ENCODE results near the gene DSCAML1.

DSCAML1 gene

DNA sequence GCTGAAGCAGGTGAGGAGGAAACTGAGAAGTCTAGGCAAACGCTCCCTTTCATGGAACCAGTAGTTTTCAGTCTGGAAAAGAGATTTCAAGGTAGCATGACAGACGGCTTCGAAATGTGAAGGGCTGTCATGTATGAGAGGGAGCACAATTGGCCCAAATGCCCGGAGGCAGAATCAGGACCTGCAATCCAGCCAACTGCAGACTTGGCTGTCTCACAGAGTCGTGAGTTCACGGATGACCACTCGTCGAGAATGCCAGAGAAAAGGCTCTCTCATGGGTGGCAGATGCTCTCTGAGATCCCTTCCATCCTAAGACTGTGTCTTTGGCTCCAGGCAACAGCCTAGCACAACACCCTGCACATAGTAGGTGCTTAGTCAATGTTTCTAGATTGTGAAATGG lies 134.8 kb downstream of the DSCAML1 start:
- no peak for DNase-seq (ENCODE audit: low read depth)

DNA sequence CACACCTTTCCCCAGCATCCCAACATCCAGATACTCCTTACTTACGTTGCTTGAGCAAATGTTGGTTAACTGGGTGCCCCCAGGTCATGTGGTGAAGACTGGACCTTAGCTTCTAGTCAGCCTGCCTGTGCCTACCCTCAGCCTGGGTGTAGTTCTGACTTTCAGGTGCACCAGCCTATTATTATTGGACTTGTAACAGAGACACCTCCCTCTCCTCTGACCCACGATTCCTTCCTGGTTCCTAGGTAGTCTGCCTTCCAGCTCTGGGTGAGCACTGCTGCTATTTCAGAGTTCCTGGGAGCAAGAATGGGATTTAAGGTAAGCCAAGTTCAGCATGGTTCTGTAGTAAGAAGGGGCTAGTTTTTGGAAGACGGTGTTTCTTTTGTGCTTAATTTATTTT lies 138.2 kb downstream of the DSCAML1 start:
- DNase-seq (ENCODE audit: low read depth) = no peak

DNA sequence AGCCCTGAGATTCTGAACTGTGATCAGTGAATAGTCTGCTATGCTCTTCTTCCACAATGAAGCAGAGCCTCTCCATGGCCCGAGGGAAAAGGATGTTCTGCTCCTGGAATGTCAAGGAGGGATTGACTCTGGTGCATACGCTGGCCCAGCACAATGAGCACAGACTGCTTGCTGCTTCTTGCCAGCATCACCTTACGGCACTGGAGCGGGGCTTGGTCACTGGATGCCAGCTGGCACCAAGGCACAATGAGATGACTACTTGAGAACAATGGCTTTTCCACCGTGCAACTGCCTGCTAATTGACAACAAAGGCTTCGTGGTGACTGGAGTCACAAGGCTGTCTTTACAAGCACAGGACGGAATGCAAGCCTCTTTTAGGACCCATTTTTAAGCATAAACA lies 139.2 kb downstream of the DSCAML1 start:
- no peak for DNase-seq (ENCODE audit: low read depth)

DNA sequence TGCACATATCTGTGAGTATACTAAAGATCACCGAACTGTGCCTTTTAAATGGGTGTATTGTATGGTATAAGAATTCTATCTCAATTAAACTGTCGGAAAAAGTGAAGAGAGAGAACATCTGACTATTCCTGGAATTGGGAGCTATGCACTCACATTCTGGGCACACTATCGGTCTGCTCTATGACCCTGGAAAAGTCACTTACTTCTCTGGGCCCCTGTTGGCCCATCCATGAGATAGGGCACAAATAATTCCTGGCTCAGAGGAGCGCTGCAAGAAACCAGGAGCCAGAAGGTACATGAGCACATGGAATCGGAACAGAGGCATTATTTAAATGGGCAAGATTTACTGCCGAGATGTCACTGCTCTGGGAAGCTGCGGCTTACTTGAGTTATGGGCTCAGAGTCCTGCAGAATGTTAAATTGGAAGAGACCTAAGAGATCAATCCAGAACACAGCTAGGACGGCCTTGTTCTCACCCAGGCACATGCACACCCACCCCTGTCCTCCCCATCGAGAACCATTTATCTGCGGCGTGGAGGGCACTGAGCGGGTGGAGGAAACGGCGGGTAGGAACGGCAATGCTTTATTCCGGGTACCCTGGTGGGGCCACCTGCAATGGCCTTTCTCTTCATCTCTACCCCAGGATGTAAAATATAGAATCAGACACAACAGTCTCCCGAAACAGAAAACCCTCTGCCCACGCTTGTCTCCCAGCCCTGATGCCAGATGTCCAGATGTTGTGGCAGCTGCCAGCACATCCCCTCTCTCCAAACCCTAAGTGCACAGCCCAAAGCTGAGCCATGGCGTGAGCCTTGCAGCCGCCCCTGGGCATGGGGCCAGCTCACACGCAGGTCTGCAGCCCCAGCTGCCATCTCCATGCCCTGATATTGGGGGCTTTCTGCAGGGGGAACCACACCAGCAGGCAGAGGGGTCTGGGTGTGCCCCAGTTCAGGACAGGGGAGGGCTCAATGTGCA lies 142.4 kb downstream of the DSCAML1 start:
- DNase-seq (ENCODE audit: low read depth) = no peak

DNA sequence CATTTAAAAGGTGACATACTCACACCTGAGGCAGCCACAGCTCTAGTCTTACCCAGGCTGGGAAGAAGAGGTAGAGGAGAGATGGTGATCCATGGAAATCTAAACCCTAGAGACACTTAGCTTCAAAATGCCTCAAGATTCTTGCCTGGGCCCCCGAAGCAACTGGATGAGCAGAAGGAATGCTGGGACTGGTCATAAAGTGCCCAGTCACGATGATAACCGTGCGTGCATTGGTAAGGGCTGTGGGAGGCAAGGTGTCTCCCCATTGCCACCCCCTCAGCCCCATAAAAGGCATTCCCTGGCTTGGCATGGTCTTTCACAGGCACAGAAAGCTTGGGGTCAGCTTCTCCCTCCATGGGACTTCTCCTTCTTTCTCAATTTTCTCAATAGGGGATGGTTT lies 144.5 kb downstream of the DSCAML1 start:
- no peak for DNase-seq (ENCODE audit: low read depth)

DNA sequence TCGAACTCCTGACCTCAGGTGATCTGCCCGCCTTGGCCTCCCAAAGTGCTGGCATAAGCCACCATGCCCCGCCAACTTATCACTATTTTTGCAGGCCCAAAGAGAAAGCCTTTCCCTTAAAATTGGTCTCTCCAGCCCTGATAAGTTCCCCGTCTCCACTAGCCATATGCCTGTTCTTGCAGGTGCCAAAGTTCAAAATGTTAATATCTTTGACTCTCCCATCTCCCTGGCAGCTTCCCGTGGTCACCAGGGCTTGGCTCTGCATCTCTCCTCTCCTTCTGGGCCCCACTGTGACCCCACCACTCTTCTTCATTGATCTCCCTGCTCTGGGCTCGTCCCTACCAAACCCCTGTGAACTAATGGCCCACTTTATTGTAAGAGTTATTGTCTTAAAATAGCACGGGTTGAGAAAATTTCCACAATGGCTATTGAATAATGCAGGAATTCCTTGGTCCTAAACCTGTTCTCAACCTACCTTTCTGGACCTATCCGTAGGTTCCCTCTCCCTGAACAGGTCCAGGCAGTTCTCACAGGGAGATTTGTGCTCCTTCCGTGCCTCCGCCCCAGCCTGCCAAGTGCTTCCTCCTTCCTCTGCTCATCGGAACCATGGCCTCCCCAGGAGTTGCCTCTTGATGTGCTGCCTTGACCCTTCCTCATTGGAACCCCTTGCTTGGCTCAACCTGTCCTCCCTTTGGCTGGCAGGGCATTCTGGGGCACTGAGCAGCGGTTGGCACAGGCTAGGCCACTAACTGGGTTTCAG lies 147.5 kb downstream of the DSCAML1 start:
- DNase-seq (ENCODE audit: low read depth) = no peak

DNA sequence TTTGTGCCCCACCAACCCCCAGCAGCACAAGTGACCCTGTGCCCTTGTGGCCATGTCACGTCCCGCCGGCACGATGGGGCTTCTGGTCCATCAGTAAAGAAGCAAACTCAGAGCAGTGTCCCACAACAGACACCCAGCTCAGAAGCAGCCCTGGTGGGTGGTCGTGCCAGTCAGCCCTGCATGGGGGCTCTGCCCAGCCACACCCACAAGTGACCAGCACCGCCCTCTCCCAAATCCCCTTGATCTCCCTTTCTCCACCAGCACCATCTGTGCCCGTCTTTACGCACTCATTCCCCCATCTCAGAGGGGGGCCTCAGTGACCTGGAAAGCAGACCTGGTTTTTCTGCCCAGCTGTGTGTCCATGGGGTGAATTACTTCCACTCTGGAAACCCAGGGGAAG lies 149.1 kb downstream of the DSCAML1 start:
- DNase-seq (ENCODE audit: low read depth) = no peak

DNA sequence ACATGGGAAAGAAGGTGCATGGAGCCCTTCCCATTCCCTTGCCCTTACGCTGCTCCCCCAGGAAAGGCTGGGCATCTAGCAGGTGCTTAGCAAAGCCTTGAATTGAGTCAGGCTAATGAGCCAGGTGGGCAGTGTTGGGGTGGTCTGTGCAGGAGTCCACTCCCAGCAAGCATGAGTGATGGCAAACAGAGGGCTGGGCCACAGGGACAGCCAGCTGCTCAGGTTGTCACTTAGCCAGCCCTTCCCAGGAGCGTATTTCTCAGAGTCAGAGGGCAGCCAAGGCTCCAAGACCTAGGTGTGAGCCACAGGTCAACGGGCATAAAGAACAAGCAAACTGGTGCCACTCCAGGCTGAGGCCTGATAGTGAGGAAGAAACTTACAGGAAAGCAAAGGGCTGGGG lies 149.8 kb downstream of the DSCAML1 start:
- no peak for DNase-seq (ENCODE audit: low read depth)

DNA sequence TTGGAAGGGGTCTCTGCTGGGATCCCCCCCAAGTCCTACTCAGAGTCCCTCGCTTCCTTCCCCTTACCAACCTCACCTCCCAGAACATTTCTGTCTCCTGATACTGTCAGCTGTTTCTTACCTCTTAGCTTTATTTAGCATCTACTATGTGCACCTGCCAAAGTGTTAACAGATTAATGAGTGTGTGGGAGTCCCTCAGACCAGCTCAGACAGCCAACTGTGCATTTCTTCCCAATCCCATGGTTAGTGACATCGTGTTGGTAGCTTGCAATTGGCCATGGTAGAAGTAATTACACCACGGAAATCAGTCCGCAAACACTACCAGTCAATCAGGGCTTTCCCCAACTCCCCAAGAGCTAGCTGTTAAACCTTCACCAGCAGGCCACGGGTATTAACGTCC lies 150.6 kb downstream of the DSCAML1 start:
- no peak for DNase-seq (ENCODE audit: low read depth)

DNA sequence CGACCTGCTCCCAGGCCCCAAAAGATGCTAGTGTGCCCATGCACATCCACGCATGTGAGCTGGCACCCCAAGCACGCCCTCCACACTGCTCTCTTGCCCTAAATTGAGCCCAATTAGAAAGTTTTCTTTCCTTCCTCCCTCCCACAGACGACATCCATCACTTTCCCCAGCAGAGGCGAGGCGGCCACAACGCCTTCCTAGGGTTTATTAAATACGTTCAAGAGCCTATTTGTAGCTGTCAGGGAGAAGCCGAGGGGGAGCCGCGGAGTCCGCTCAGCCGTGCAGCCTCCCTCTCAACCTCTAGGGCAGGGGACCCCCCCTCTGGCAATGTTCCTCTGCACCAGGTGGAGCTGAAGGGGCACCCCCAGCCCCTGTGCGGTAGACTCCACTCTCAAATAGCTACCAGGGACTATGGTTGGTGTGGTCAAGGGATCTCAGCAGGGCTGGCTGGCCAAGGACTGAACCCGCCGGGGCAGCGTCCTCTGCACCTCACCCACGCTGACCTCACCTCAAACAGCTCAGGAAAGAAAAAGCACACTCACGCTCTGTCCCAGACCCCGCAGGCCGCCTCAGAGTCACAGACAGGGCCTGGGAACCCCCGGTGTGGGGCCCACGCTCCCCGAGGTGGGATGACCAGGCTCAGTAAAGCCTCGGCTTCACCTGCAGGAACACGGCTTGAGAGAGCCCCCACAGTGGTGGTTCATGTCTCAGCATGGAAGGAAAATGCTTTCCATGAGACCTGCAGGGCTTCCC lies 152.4 kb downstream of the DSCAML1 start:
- DNase-seq (ENCODE audit: low read depth) = no peak

DNA sequence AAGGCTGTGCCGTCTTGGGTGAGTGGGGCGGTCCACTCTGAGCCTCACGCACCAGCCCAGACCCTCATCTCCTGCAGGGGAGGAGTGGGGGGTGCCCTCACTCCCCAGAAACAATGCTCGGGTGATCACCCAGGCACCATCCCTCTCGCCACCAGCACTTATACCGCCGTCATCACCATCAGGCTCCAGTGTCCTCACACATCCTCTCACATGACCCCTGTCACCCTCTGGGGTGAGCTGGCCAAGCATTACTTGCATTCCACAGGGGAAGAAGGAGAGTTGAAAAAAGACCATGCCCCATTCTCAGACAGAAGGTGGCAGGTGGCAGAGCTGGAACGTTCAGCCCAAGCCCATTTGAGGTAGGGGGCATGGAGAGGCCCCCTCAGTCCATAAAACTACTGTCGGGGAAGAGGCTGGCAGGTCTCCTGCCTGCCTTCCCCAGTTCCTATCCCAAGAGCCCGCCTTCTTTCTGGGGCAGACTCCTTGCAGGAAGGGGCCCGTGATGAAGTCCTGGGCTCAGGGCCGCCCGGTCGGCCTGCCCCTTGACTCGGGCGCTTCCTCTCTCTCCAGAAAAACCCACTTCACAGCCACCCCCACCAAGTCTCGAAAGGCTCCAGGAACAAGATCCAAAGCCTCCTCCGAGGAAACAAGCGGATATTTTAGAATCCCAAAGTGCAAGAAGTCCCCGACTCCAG lies 153.3 kb downstream of the DSCAML1 start:
- no peak for DNase-seq (ENCODE audit: low read depth)

DNA sequence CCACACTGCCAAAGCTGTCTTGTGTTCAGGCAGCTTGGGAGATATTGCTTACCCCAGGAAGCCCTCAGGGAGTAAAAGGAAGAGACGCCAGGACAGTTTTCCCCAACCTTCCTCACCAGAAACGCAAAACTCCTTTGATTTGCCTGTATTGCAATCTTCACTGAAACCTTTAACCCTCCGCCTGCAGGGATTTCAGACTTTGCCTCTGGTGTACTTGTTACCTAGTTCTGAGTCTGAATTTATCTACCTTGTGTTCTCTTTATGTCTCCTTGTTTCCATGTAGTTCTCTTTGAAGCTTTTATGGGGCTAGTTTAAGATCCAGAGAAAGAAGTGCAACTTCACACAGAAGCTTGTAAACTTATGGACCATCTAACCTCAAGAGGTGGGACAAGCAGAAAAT lies 154.2 kb downstream of the DSCAML1 start:
- no peak for DNase-seq (ENCODE audit: low read depth)

DNA sequence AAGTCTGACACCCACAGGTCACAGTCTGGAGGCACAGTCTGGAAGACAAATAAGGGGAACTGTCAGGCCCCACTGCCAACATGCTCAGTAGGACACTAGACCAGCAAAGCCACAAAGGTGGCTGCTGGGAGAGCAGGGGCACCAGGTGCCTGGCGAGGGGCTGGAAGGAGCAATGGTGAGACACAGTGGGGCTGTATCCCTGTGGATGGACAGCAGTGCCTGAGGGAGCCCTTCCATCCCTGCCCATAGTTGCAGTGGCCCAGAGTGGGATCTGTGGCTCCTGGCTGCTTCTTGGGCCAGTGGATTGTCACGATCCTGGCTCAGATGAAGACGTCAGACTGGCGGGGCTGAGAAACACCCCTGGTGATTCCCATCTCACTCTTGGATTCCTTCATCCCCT lies 154.6 kb downstream of the DSCAML1 start:
- DNase-seq (ENCODE audit: low read depth) = no peak

DNA sequence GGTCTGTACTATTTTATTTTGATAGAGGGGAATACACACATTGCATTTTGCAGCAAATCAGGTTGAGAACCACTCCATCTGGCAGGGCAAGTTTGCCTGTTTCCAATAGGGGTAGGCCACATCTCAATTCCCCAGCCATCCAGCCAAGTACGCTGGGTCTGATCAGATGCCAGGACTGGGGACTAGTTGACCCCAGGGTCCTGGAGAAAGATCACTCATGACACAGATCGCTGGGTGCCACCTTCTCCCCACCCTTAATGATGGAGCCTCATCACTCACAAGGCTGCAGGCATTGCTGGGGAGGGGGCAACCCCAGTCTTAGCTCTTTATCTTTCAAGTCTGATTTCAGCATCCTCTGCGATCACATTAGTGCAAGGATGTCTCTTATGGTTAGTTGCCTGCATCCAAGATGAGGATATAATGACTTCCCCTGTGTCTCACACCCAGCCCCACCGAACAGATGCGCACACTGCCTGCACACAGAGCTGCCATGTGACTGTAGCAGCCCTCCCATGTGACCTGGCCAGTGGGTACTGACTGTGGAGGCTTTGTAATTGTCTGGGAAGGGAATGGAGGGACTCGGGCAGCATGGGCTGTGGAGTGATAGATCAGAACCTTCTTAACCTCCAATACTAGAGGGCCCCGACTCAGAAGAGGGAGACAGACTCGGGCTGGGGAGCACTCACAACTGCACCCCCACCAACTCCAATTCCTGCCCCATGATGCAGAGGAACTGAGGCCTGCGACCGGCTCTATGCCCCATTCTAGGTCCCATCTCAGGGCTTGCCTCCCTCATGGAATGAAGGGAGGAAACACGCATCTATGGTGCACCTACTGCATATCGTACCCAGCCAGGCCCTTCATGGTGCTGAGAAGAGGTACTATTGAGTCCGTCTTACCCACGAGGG lies 155.8 kb downstream of the DSCAML1 start:
- no peak for DNase-seq (ENCODE audit: low read depth)

DNA sequence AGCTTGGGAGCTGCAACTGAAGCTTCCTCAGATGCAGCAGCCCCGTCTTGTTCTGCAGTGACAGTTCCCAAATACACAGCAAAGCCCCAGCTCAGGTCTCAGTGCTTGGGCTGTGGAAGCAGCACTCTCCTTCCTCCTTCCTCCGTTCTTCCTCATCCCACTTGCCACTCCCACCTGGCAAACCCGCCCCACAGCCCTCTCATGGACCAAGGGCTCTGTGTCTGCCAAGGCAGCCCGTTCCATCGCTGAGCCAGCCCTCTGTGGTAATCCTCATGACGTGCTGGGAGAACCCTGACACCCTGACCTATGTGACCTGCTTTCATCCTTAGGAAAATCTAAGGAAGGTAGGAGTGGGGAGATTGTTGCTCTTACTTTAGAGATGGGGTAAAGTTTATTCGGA lies 157.0 kb downstream of the DSCAML1 start:
- no peak for DNase-seq (ENCODE audit: low read depth)

DNA sequence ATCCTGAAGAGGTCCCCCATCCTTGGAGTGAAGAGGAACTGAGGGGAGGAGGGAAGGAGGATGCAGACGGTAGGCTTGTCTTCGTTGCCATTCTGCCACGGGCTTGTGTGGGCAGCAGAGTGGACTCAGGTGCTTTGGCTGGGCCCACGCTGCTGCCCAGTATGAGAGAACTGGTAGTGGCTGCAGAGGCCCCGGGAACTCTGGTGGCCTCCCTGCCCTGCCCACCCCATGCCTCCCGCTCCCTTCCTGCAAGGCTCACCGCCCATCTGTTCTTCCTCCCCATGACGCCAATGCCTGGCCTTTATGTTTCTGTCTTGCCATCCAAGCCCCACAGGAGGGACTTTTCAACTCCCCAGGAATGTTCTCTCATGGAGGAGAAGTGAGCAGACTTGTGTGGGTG lies 157.4 kb downstream of the DSCAML1 start:
- DNase-seq (ENCODE audit: low read depth) = no peak

DNA sequence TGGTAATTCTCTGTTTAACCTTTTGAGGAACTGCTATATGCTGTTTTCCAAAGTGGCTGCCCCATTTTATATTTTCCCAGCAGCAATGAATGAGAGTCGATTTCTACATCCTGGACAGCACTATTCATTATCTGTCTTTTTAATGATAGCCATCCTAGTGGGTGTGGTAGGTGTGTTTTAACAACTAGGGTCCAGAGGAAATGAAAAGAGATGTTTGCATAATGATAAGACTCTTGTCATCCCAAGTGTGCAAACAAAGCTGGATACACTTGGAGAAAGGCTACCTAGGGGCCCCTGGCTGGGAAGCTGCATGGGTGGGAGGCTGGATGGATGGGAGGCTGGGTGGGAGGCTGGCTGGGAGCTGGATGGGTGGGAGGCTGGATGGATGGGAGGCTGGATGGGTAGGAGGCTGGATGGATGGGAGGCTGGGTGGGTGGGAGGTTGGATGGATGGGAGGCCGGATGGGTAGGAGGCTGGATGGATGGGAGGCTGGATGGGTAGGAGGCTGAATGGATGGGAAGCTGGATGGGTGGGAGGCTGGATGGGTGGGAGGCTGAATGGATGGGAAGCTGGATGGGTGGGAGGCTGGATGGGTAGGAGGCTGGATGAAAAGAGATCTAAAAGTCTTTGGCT lies 158.0 kb downstream of the DSCAML1 start:
- no peak for DNase-seq (ENCODE audit: low read depth)

DNA sequence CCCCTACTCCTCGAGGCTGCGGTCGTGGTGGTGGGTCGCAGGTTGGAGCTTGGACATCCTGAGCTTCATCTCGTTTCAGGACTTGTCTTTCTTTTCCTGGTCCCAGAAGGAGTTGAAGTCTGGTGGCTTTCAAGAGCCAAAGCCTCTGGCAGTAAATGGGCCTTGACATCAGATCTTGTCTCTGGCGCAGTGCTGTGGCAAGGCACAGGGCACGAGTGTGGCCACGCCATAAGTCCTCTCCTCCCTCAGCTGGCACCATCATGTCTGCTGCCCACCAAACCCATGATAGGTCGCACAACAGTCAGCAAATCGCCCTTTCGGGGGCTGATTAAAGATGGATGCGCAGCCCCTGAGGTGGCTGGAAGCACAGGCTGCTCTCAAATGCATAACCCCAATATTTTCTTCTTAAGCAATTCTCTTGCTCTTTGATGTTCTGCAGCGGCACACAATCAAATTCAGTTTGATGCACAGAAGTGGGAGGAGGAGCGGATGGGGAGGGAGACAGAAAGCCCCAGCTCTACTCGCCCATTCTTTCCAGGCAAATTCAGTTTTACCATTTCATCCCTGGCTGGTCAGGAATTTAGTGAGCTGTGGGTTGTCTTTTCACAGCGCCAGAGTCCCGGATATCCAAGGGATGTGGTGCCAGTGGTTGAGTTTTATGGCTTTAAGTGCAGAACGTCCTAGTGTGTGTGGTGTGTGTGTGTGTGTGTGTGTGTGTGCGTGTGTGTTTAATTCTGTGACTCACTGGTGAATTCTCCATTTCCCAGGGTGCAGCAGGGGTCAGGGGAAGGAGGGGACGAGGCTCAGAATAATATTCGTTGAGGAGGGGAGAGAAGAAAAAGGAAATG lies 162.0 kb downstream of the DSCAML1 start:
- no peak for DNase-seq (ENCODE audit: low read depth)

DNA sequence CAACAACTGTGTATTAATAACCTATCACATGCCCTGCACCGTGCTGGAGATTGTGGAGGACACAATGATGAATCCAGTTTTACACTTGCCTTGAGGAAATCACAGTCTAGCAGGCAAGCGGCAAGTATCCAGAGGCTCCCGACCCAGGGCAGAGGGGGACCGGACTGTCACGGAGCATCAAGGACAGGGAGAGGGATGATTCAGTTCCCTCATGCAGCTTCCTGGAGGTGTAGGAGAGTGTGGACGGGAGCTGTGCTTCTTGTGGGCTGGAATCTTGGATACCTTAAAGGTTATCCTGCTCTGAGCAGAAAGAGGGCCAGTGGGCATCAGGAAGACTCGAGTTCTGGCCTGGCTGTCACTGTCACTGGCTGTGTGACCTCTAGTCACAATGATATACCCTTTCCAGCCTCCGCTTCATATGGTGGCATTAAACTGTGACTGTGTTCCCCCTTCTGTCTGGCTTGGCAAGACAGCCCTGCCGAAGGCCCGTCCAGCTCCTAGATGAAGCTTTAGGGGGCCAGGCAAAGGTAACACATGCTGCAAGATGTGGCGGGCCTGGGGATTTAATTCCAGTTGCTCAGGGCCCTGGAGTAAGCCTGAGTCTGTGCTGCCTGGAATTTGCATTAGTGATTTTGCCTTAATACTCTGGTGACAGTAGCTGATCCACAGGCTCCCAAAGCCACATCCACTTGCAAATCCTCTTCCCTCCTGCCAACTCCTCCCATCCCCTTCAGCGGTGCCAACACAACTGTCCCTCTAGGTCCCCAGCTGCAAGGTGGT lies 162.8 kb downstream of the DSCAML1 start:
- DNase-seq (ENCODE audit: low read depth) = no peak
